Loucy (cell line): ENCODE data around the gene GNAL.

Experiments
- H2AFZ ChIP-seq: fragments of 200-600 bp; sonication (generic); 2 replicates; pipeline ENCODE4 v1.6.0; 2016; ENCODE audit warnings: antibody characterized with exemption, mild to moderate bottlenecking, low read length, moderate library complexity
- H3F3A ChIP-seq: fragments of 200-600 bp; 2 replicates; pipeline ENCODE4 v1.6.0; 2016; ENCODE audit warnings: antibody characterized with exemption, low read depth, mild to moderate bottlenecking
- H3K27me3 ChIP-seq: fragments of 200-600 bp; sonication (generic); 2 replicates; pipeline ENCODE4 v1.6.1; 2014; ENCODE audit warnings: low read length, mild to moderate bottlenecking; ENCODE audit not compliant: insufficient read depth, poor library complexity, severe bottlenecking
- H3K36me3 ChIP-seq: fragments of 200-600 bp; sonication (generic); 2 replicates; pipeline ENCODE4 v1.6.1; 2016; ENCODE audit warnings: low read length; ENCODE audit not compliant: insufficient read depth
- H3K4me1 ChIP-seq: fragments of 200-600 bp; sonication (generic); 2 replicates; pipeline ENCODE4 v1.5.1; 2014; ENCODE audit warnings: low read length, mild to moderate bottlenecking; ENCODE audit not compliant: insufficient read depth, poor library complexity, severe bottlenecking
- H3K4me2 ChIP-seq: fragments of 200-600 bp; sonication (generic); 2 replicates; pipeline ENCODE4 v1.6.0; 2014; ENCODE audit warnings: antibody characterized with exemption, low read length, low read depth, mild to moderate bottlenecking; ENCODE audit not compliant: poor library complexity, severe bottlenecking
- H3K4me3 ChIP-seq: fragments of 200-600 bp; sonication (generic); 2 replicates; pipeline ENCODE4 v1.5.1; 2014; ENCODE audit warnings: low read length, mild to moderate bottlenecking, mixed read lengths; ENCODE audit not compliant: poor library complexity, severe bottlenecking
- H3K79me2 ChIP-seq: fragments of 200-600 bp; sonication (generic); 2 replicates; pipeline ENCODE4 v1.6.1; 2014; ENCODE audit warnings: low read length; ENCODE audit not compliant: insufficient read depth
- H3K9ac ChIP-seq: fragments of 200-600 bp; sonication (generic); 2 replicates; pipeline ENCODE4 v1.6.0; 2014; ENCODE audit warnings: mild to moderate bottlenecking, low read depth, low read length, moderate library complexity; ENCODE audit not compliant: poor library complexity, severe bottlenecking
- H3K9me2 ChIP-seq: fragments of 200-600 bp; sonication (generic); replicated peaks from 2 replicates; pipeline ENCODE4 v1.6.1; 2016; ENCODE audit warnings: low read depth, low read length, mixed read lengths
- H3K9me3 ChIP-seq: fragments of 200-600 bp; sonication (generic); 2 replicates; pipeline ENCODE4 v1.6.1; 2014; ENCODE audit warnings: mild to moderate bottlenecking, antibody characterized with exemption, low read length, low read depth; ENCODE audit not compliant: insufficient read depth
- H4K20me1 ChIP-seq: fragments of 200-600 bp; sonication (generic); 2 replicates; pipeline ENCODE4 v1.6.0; 2014; ENCODE audit warnings: antibody characterized with exemption, low read length, mild to moderate bottlenecking; ENCODE audit not compliant: insufficient read depth, poor library complexity, severe bottlenecking
- EZH2phosphoT487 ChIP-seq: fragments of 200-600 bp; IDR thresholded peaks from 2 replicates; pipeline ENCODE4 v1.6.1; 2018; ENCODE audit warnings: antibody characterized with exemption, mild to moderate bottlenecking, moderate library complexity, borderline replicate concordance
- TF ChIP-seq, protein P1 (sequence below): fragments of 200-600 bp; sonication (generic); conservative IDR thresholded peaks from 2 replicates; pipeline ENCODE4 v1.5.1; 2014; ENCODE audit warnings: mild to moderate bottlenecking, antibody characterized with exemption, low read length

GNAL gene

DNA sequence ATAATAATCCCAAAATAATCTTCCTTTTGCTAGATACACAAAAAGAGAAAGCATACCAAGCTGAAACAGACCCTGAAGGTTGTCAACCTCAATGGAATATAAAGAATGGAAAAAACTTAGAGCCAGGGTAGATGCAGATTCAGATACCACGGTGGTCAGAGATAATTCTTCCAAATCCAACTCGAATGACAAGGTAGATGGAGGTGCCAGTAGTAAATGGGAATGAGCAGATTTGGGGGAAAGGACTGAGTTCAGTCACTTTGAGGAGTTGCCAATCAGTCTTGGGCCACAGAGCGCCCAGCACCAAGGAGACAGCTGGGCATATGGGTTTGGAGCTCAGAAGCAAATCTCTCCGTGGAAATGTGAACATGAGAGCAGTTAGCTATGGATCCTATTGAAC is 158.7 kb downstream of the GNAL start:
- H3K4me2 ChIP-seq, result no peak overlapping the region
- no peak overlapping the region for H3K9ac ChIP-seq
- no peak overlapping the region; the same call in 1 of the 2 replicates for H2AFZ ChIP-seq
- no peak overlapping the region for H3K4me3 ChIP-seq
- peaks cover 16% of the 10 kb centered on the region for H3K79me2 ChIP-seq
- H3K9me3 ChIP-seq, result no peaks in the 10 kb centered on the region
- no peaks in the 10 kb centered on the region for H3K27me3 ChIP-seq
- H3F3A ChIP-seq, result no peaks in the 10 kb centered on the region
- no peaks in the 10 kb centered on the region for H3K36me3 ChIP-seq
- peaks cover 22% of the 10 kb centered on the region for H3K4me1 ChIP-seq
- peaks cover 8% of the 10 kb centered on the region for H4K20me1 ChIP-seq
- no peaks in the 10 kb centered on the region for H3K9me2 ChIP-seq
- TF ChIP-seq EZH2phosphoT487, result no peak
- TF ChIP-seq, protein P1, sequence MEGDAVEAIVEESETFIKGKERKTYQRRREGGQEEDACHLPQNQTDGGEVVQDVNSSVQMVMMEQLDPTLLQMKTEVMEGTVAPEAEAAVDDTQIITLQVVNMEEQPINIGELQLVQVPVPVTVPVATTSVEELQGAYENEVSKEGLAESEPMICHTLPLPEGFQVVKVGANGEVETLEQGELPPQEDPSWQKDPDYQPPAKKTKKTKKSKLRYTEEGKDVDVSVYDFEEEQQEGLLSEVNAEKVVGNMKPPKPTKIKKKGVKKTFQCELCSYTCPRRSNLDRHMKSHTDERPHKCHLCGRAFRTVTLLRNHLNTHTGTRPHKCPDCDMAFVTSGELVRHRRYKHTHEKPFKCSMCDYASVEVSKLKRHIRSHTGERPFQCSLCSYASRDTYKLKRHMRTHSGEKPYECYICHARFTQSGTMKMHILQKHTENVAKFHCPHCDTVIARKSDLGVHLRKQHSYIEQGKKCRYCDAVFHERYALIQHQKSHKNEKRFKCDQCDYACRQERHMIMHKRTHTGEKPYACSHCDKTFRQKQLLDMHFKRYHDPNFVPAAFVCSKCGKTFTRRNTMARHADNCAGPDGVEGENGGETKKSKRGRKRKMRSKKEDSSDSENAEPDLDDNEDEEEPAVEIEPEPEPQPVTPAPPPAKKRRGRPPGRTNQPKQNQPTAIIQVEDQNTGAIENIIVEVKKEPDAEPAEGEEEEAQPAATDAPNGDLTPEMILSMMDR, result no peak

DNA sequence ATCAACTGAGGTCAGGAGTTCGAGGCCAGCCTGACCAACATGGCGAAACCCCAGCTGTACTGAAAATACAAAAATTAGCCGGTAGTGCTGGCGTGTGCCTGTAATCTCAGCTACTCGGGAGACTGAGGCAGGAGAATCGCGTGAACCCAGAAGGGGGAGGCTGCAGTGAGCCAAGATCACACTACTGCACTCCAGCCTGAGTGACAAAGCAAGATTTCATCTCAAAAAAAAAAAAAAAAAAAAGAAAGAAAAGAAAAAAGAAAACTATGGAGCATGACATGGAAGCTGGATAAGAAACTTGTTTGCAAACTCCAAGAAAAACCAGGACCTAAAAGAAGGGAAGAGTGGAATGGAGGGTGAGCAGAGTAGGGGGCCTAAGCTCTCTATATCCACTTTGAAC is 160.2 kb downstream of the GNAL start:
- TF ChIP-seq, protein P1, result no peak
- no peak for TF ChIP-seq EZH2phosphoT487
- Histone ChIP-seq H3K9ac (no peak overlapping the region), H2AFZ (peak overlapping the region; percentile 97)

DNA sequence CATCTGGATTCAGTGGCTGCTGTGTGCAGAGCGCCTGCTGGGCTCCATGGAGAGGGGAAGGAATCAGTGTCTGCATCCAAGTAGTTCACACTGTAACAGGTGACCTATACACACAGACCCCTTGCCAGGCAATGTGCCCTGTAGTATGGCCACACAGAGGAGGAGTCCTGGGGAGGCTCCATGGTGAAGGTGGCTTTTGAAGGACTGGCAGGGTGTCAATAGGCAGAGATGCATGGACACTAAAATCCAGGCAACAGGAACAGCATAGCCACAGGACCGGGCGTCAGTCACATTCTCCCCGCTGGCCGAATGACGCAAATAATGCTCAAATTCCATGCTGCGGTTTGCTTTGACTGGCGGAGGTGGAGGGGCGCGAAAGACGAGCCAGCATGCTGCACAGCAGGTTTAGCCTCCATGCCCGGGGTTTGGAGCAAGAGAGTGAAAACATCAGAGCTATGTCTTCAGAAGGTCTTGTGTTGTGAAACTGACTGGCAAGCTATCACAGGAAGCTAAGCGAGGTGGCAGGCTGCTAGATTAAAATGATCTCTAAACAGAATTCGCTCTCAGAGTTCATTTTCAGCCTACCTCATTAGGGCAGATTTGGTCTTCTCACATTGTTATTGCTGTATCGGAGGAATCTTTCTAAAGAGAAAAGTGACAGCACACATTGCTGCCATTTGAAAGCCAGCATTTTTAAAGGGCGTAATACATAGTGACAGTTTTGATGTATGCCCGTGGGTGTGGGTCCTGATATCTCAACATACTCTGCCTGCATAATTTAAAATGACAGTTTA is 161.0 kb downstream of the GNAL start:
- H2AFZ ChIP-seq, result peak overlapping the region; percentile 97
- H3K4me3 ChIP-seq, result peak overlapping the region; percentile 82
- no peaks in the 10 kb centered on the region for H3K36me3 ChIP-seq
- H3K9ac ChIP-seq, result peak overlapping the region; percentile 84
- H3K27me3 ChIP-seq, result no peaks in the 10 kb centered on the region
- H3K79me2 ChIP-seq, result peaks cover 32% of the 10 kb centered on the region
- peaks cover 30% of the 10 kb centered on the region for H3K4me1 ChIP-seq
- H3K9me3 ChIP-seq, result no peaks in the 10 kb centered on the region
- H3F3A ChIP-seq, result no peaks in the 10 kb centered on the region
- peaks cover 18% of the 10 kb centered on the region for H4K20me1 ChIP-seq
- TF ChIP-seq EZH2phosphoT487, result no peak
- TF ChIP-seq, protein P1, result no peak
- peak overlapping the region; percentile 93 for H3K4me2 ChIP-seq
- H3K9me2 ChIP-seq, result no peaks in the 10 kb centered on the region

More for the DNA sequence above, 160.2 kb downstream of the GNAL start:
- Histone ChIP-seq H3K4me2 (peak overlapping the region; percentile 93), H3K9me2 (no peaks in the 10 kb centered on the region), H3K79me2 (peaks cover 30% of the 10 kb centered on the region), H3K4me3 (no peak overlapping the region), H3K4me1 (peaks cover 30% of the 10 kb centered on the region), H3K36me3 (no peaks in the 10 kb centered on the region), H3F3A (no peaks in the 10 kb centered on the region), H3K9me3 (no peaks in the 10 kb centered on the region), H3K27me3 (no peaks in the 10 kb centered on the region), H4K20me1 (peaks cover 18% of the 10 kb centered on the region)
